Ishikawa (cell line): ENCODE data around the gene FRS3.

Experiments
- EP300 ChIP-seq: IDR thresholded peaks from 2 replicates; pipeline ENCODE4 v1.6.1; 2012; ENCODE audit warnings: borderline replicate concordance
- FOXM1 ChIP-seq: IDR thresholded peaks from 2 replicates; pipeline ENCODE4 v1.6.1; 2012; ENCODE audit warnings: low read depth, borderline replicate concordance
- MAX ChIP-seq: IDR thresholded peaks from 2 replicates; pipeline ENCODE4 v1.6.1; 2012
- RAD21 ChIP-seq: IDR thresholded peaks from 2 replicates; pipeline ENCODE4 v1.6.1; 2012; ENCODE audit warnings: low read depth
- TAF1 ChIP-seq: IDR thresholded peaks from 2 replicates; pipeline ENCODE4 v1.6.1; 2012; ENCODE audit warnings: low read depth, mild to moderate bottlenecking
- TEAD4 ChIP-seq: IDR thresholded peaks from 2 replicates; pipeline ENCODE4 v1.6.1; 2012

- TF ChIP-seq TAF1 = no peak
- no peak for TF ChIP-seq MAX
- no peak for TF ChIP-seq EP300
- no peak for TF ChIP-seq RAD21
- no peak for TF ChIP-seq FOXM1
- no peak for TF ChIP-seq TEAD4
Measured at GRCh38 chr6:41748542-41748941, 31.2 kb downstream of the FRS3 start.
